IPS-11a (cell line): ENCODE measurements around the gene ARL15.

ENCODE experiments used
- H3K4me3 ChIP-seq: one replicate; pipeline ENCODE4 v1.5.1; 2013; ENCODE audit warnings: low read depth, low read length, control low read depth

Gene ARL15

GRCh38 chr5:54162184-54162583 lies 148.2 kb downstream of the ARL15 start:
- H3K4me3 ChIP-seq: no peak overlapping the region

DNA sequence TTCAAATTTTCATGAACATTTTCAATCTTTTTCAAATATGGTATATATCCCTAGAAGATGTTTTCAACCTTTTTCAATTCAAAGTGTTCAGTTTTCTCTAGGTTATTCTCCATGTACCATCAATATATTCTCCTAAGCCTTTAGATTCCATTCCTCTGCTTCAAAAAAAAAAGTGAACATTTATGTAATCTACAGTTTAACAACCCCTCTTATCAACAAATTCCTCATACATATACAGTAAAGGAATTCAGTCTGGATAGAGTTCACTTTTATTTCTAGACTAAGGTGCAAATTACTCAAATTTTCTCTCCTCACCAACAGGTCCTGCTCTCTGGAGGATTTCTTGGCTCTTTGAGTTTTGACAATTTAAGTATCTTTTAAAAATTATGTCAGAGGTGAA lies 150.0 kb downstream of the ARL15 start:
- H3K4me3 ChIP-seq: no peak overlapping the region

DNA sequence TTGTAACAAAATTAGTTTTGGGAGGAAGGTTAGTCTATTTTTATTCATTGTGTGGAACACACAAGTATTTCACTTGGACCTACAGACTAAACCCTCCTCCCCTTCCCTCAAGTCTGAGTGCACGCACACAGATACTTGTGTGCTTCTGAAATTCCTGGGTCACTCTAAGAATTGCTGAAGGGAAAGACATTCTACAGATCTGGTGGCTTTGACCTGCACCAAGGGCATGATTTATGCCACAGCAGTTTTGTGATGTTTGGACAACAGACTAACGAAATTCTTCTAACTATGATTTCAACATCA lies 150.5 kb downstream of the ARL15 start:
- H3K4me3 ChIP-seq: no peak overlapping the region

GRCh38 chr5:54159153-54159892 lies 151.1 kb downstream of the ARL15 start:
- H3K4me3 ChIP-seq: no peak overlapping the region

GRCh38 chr5:54156577-54156976 lies 153.8 kb downstream of the ARL15 start:
- H3K4me3 ChIP-seq: no peak overlapping the region

DNA sequence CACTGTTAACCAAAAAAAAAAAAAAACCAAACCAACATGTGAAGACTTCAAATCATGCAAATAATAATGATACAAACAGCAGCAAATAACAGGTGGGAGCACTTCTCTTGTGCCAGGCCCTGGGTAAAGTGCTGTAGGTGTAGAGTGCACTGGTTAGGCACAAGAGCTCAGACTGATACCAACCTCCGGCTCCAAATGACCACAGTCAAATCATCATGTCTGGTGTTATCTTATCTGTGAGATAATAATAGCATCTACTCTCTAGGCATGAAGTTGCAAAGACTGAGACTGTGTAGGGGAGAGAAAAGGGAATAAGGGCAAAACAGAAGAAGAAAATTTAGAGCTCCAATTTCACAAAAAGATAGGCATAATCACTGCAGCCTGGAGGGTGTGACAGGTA lies 159.5 kb downstream of the ARL15 start:
- no peak overlapping the region for H3K4me3 ChIP-seq

DNA sequence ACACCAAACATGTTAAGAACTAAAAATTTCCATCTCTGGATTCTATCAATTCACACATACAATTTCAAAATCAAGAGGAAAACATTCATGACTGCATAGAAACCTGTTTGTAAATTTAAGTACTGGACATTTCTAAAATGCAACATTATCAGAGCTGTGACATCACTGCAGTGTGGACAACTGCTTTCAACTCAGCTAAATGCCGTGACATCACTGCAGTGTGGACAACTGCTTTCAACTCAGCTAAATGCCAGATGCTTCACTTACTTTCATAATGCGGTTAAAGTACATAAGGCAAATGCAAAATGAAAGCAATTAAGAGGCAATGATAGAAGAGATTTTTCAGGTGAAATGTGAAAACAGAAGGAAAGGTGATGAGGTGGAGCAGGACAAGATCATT lies 161.5 kb downstream of the ARL15 start:
- no peak overlapping the region for H3K4me3 ChIP-seq

DNA sequence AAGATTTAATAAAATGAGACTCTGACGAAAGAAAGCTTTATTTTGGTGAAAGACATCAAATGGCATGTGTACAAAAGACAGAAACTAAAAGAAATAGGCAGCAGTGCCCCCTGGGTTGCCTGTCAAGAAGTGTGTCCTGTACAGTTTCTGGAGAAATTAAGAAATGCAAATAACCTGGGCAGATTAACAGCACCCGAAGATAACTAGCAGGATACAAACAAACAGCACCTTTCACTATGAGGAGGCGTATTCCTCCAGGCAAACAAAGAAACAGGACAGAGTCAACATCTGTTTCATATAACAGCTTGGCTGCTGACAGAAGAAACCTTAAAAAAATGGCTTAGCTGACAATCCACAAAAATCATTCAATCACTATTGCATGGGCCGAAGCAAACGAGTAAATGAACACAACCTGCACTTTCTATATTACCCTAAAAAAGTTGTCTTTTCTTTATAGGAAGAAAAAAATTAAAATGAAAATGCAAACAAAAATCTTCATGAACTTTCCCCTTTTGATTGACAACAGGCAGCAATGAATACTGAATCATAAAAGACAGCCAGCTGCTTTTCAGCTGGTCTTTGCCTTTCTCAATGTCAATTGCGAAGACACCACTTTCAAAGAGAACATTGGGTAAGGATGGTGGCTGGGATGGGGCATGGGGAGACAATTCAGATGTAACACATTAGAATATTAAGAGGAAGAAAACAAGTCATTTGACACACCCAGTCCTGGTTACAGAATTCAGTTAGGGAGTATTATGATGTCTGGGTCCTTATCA lies 162.1 kb downstream of the ARL15 start:
- no peak overlapping the region for H3K4me3 ChIP-seq

- H3K4me3 ChIP-seq: no peak overlapping the region
Measured at GRCh38 chr5:54146916-54147315, 163.5 kb downstream of the ARL15 start.

DNA sequence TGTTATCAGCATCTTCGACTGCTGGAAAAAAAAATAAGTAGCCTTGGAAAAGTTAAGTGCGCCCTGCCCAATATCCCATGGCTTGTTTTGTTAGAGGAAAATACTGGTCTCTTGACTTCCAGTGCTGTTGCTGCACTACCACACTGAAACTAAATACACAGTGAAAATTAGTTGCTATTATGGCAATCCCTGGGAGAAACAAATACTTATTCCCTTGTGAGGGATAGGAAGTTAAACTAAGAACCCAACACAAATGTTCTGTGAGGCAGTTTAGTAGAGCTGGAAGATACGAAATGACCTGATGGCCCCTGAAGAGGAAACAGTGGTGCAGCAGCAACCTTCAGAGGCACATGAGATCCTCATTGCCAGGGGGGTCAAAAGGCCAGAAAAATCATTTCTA lies 164.0 kb downstream of the ARL15 start:
- no peak overlapping the region for H3K4me3 ChIP-seq

DNA sequence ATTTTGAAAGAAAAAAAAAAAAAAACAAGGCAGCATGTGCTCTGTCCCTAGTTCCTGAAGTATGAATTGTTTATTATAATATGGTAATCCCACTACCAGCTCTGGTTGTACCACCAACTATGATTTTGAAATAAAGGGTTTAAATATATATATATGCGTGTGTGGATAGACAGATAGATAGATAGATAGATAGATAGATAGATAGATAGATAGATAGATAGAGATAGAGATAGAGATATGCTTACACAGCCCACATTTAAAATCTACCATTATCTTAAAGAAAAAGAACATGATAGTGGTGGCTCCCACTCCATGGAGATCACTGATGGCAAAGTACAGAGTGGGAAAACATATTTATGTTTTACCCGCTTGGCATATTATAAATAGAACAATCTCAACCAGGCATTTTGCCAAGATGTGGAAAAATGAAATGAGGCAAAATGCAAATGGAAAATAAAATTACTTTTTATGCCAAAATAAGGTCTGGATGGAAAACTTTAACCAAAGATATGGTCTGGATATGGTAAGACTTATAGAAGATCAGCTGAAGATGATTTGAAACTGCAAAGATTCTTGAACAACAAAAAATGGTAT lies 170.0 kb downstream of the ARL15 start:
- H3K4me3 ChIP-seq: no peak overlapping the region

GRCh38 chr5:54136516-54137440 lies 173.6 kb downstream of the ARL15 start:
- H3K4me3 ChIP-seq: no peak overlapping the region

DNA sequence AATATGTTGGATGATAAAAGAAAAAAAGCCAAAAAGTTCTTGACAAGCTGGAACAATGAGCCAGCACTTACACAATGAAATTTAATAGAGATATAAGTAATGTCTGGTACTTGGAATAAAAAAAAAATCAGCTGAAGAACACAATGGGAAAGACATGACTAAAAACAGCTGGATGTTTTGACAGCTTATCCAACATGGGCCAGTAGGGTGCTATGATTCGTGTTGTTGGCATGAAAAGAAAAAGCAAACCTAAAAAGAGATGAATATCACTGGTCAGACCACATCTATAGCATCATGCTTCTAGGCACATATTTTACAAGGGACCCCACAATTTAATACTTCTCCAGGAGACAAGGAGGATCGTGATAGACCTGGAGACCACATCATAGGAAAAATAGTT lies 175.3 kb downstream of the ARL15 start:
- no peak overlapping the region for H3K4me3 ChIP-seq

DNA sequence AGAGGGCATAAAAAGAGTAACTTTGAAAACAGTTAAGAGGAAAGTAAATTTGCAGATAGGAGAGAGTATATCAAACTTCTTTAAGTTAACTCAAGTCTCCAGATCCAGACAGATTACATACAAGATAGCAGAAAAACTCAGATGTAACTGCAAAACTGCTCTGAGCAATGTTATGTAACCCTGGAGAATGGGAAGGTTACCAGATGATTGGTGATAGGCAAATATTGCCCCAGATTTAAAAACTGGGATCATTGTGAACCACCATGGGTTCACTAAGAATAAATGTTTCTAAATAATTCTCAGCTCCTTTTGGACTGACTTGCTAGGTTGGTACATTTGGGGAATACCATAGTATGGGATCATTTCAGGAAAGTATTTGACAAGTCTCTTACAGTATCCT lies 176.5 kb downstream of the ARL15 start:
- H3K4me3 ChIP-seq: no peak overlapping the region

- no peak overlapping the region for H3K4me3 ChIP-seq
Measured at GRCh38 chr5:54120473-54120872, 189.9 kb downstream of the ARL15 start.

GRCh38 chr5:54117957-54118356 lies 192.4 kb downstream of the ARL15 start:
- no peak overlapping the region for H3K4me3 ChIP-seq

DNA sequence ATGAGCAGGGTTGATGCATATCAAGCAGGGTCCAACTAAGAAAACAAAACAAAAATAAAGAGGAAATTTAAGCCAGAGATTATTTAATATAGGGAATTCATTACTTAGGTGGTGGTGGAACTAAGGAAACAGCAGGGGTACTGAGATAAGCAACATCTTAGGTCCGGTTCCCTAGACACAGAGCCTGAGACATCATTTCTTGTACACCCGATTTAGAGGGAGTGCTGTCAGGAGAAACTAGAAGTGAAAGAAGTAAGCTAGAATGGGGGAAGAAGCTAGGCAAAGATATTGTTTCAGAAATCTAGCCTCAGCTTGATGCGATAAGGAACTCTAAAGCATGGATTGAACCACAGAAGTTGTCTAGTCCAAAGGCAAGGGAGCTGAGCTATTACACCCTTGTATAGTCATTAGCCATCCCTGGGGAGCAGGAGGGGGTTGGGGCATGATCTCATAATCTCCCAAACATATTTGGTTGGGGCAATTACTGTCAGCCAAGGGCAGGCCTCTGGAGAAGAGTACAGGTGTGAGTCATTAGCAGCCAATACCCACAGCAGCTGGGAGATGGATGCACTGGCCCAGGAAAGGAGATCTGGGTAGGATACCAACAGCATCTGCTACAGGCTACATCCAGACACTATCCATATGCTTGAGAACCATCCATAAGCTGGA lies 194.5 kb downstream of the ARL15 start:
- no peak overlapping the region for H3K4me3 ChIP-seq

DNA sequence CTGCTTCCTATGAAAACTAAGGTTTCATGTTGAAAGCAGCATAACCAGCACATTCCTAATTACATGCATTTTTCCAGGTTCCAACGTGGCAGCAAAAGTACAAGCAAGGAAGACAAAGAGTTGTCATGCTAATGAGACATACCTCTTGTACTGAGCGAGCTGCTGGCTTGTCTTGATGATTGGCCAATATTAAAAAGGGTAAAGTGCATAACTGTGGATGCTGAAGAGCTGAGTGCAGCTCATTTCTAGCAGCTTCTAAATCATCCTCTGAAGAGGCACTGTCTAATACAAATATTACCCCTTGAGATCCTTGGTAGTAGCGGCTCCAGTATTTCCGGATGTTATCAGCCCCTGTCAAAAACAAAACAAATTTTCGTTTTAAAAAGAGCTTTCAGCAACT lies 197.3 kb downstream of the ARL15 start:
- no peak overlapping the region for H3K4me3 ChIP-seq

DNA sequence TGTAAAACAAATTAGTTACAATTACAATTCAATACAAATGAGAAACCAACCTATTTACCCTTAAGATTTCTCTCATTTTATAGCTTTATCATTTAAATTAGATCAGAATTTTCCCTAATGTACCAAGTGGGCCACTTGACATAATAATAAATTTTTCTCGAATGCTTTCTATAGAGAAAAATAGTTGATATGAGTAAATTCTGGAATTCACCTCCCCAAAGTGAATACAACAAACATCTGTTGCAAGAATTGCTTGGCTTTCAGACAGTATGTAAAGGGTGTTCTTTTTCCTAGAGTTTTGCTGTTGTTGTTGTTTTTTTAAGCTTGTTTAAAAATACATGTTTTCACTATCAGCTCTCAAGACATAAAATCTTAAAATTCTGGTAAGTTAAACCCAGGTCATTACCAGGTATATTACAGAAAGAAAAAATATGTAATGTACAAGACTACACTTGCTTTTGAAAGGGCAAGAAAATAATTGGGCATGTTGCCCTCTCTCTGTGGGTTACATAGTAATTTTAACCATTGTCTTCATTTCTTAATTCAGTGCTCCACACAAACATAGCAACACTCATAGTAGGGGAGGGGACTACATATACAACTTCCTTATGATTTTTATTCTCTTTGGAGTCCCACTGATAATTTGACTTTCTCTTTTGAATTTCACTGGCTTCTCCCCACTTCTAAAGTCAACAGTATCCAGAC lies 200.6 kb downstream of the ARL15 start:
- H3K4me3 ChIP-seq: no peak overlapping the region

DNA sequence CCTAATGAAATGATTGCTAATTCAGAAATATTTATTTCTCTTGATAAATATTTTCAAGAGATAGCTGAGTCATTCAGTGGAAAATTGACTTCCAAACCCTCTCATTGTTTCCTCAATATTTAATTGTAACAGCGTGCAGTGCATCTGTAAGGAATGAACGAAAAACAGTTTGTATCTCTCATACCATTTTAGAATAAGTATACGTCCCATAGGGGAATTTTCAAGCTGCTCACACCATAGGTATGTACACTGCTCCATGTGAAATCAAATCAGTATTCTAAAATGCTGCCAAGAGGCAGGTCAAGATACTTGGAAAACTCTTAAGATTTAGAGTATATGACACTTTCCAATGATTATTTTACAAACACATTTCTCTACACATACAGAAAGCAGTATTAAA lies 202.2 kb downstream of the ARL15 start:
- no peak overlapping the region for H3K4me3 ChIP-seq
